ENCODE measurements around the gene PIP4K2C.
"Not testable (repeated sequence)": the region's sequence is repeated elsewhere in the genome, so short reads cannot be mapped to it uniquely, and the experiment has no call there.

The PIP4K2C gene

GRCh38 chr12:57551637-57552305 is 39.2 kb upstream of the PIP4K2C start:
- no peaks in the 10 kb centered on the region for H3K9me3 Mint-ChIP-seq

GRCh38 chr12:57552306-57552651 is 38.7 kb upstream of the PIP4K2C start:
- ATAC-seq (ENCODE audit: low read depth), result no peak
- no peak overlapping the region for H3K27ac Mint-ChIP-seq
- no peak for DNase-seq (ENCODE audit: low spot score in 2 of 2)
- no peaks in the 10 kb centered on the region for H3K9me3 Mint-ChIP-seq
- H3K4me1 Mint-ChIP-seq, result peaks cover 16% of the 10 kb centered on the region
- no peaks in the 10 kb centered on the region for H3K36me3 Mint-ChIP-seq
- H3K27me3 Mint-ChIP-seq, result peaks cover 4% of the 10 kb centered on the region
- no peak overlapping the region for H3K4me3 Mint-ChIP-seq

More at GRCh38 chr12:57551637-57552305, 39.2 kb upstream of the PIP4K2C start:
- H3K4me3 Mint-ChIP-seq, result no peak overlapping the region
- peaks cover 20% of the 10 kb centered on the region for H3K4me1 Mint-ChIP-seq
- no peaks in the 10 kb centered on the region for H3K36me3 Mint-ChIP-seq
- H3K27me3 Mint-ChIP-seq, result peaks cover 4% of the 10 kb centered on the region
- H3K27ac Mint-ChIP-seq, result no peak overlapping the region
- DNase-seq (ENCODE audit: low spot score in 2 of 2), result no peak
- ATAC-seq (ENCODE audit: low read depth), result no peak

DNA sequence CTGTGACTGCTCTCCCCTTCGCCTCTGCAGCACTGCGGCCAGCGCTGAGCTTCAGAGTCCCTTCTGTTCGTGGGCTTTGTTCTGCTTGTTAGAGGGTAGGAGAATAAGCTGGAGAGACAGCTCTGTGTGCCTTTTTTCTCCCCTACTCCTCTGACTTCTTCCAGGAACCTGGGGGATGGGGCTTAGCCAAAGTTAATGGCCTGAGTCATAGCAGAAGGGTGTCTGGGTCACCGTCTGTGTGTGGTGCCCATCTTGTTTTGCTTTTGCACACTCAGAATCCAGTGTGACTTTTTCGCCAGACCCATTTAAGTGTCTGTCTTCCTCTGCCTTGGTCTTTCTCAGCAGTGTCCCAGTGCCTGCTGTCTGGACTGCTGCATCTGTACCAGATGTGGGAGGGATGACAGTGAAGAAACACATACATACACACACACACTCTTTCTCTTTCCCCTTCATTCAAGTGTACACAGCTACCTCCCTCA is 38.1 kb upstream of the PIP4K2C start:
- H3K27me3 Mint-ChIP-seq, result peaks cover 4% of the 10 kb centered on the region
- no peak overlapping the region for H3K27ac Mint-ChIP-seq
- DNase-seq (ENCODE audit: low spot score in 2 of 2) (no peak), ATAC-seq (ENCODE audit: low read depth) (no peak)
- H3K9me3 Mint-ChIP-seq, result no peaks in the 10 kb centered on the region
- peaks cover 13% of the 10 kb centered on the region for H3K4me1 Mint-ChIP-seq
- no peaks in the 10 kb centered on the region for H3K36me3 Mint-ChIP-seq
- H3K4me3 Mint-ChIP-seq, result no peak overlapping the region

GRCh38 chr12:57553343-57554202 is 37.4 kb upstream of the PIP4K2C start:
- H3K27me3 Mint-ChIP-seq, result peaks cover 4% of the 10 kb centered on the region
- no peak overlapping the region for H3K4me3 Mint-ChIP-seq
- H3K4me1 Mint-ChIP-seq, result peaks cover 12% of the 10 kb centered on the region
- H3K36me3 Mint-ChIP-seq, result no peaks in the 10 kb centered on the region
- ATAC-seq (ENCODE audit: low read depth) (no peak), DNase-seq (ENCODE audit: low spot score in 2 of 2) (no peak)
- H3K27ac Mint-ChIP-seq, result no peak overlapping the region
- no peaks in the 10 kb centered on the region for H3K9me3 Mint-ChIP-seq

DNA sequence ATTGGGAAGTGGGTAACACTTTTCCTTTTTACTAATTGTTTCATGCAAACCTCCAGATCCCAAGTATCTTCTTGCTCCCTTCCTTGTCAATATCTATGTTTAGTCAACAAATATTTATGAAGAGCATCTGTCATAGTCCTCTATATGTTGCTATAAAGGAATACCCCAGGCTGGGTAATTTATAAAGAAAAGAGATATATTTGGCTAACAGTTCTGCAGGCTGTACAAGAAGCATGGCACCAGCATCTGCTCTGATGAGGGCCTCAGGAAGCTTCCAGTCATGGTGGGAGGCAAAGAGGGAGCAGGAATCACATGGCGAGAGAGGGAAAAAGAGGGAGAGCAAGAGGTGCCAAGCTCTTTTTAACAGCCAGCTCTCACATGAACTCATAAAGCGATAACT is 36.5 kb upstream of the PIP4K2C start:
- peaks cover 7% of the 10 kb centered on the region for H3K4me1 Mint-ChIP-seq
- no peak for DNase-seq (ENCODE audit: low spot score in 2 of 2)

GRCh38 chr12:57554897-57555296 is 36.1 kb upstream of the PIP4K2C start:
- ATAC-seq (ENCODE audit: low read depth), result no peak
- H3K36me3 Mint-ChIP-seq, result no peaks in the 10 kb centered on the region
- peaks cover 4% of the 10 kb centered on the region for H3K4me1 Mint-ChIP-seq
- H3K9me3 Mint-ChIP-seq, result no peaks in the 10 kb centered on the region
- H3K27ac Mint-ChIP-seq, result no peak overlapping the region
- H3K27me3 Mint-ChIP-seq, result peaks cover 4% of the 10 kb centered on the region
- H3K4me3 Mint-ChIP-seq, result no peak overlapping the region
- no peak for DNase-seq (ENCODE audit: low spot score in 2 of 2)

More for the DNA sequence above, 36.5 kb upstream of the PIP4K2C start:
- ATAC-seq (ENCODE audit: low read depth), result no peak
- no peak overlapping the region for H3K27ac Mint-ChIP-seq
- H3K9me3 Mint-ChIP-seq, result no peaks in the 10 kb centered on the region
- H3K36me3 Mint-ChIP-seq, result no peaks in the 10 kb centered on the region
- H3K27me3 Mint-ChIP-seq, result peaks cover 4% of the 10 kb centered on the region
- H3K4me3 Mint-ChIP-seq, result no peak overlapping the region

DNA sequence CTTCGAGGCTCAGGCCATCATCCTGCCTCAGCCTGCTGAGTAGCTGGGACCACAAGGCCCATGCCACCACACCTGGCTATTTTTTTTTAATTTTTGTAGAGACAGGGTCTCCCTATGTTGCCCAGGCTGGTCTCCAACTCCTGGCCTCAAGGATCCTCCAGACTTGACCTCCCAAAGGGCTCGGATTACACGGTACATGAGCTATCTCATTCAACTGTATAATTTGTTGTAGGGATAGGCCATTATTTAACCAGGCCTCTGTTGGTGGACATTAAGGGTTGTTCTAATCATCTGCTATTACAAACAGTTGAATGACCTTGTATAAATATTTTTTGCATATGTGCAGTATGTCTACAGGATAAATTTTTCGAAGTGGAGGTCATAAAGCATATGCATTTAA is 32.1 kb upstream of the PIP4K2C start:
- Mint-ChIP-seq H3K27me3 (peaks cover 4% of the 10 kb centered on the region), H3K36me3 (no peaks in the 10 kb centered on the region), H3K4me3 (no peak overlapping the region), H3K4me1 (no peaks in the 10 kb centered on the region), H3K9me3 (no peaks in the 10 kb centered on the region), H3K27ac (no peak overlapping the region)
- DNase-seq (ENCODE audit: low spot score in 2 of 2) (no peak), ATAC-seq (ENCODE audit: low read depth) (no peak)

DNA sequence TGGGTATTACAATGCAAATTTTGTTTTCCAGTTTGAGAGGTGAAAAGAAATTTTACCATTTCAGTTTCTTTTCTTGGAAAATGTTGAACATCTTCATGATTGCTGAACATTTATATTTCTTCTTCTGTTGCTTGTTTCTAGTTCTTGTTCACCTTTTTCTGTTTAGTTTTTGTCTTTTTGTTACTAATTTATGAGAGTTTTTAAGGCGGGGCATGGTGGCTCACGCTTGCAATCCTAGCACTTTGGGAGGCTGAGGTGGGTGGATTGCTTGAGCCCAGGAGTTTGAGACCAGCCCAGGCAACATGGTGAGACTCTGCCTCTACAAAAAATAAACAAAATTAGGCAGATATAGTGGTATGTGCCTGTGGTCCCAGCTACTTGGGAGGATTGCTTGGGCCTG is 30.5 kb upstream of the PIP4K2C start:
- peaks cover 7% of the 10 kb centered on the region for H3K27me3 Mint-ChIP-seq
- H3K4me3 Mint-ChIP-seq, result no peak overlapping the region
- DNase-seq (ENCODE audit: low spot score in 2 of 2) (no peak), ATAC-seq (ENCODE audit: low read depth) (no peak)
- no peaks in the 10 kb centered on the region for H3K9me3 Mint-ChIP-seq
- no peak overlapping the region for H3K27ac Mint-ChIP-seq
- peaks cover 2% of the 10 kb centered on the region for H3K36me3 Mint-ChIP-seq
- no peaks in the 10 kb centered on the region for H3K4me1 Mint-ChIP-seq

- not testable (repeated sequence) for H3K36me3 Mint-ChIP-seq; DNase-seq (ENCODE audit: low spot score in 2 of 2); H3K4me3 Mint-ChIP-seq; H3K27me3 Mint-ChIP-seq; ATAC-seq (ENCODE audit: low read depth); H3K9me3 Mint-ChIP-seq; H3K4me1 Mint-ChIP-seq; H3K27ac Mint-ChIP-seq
These were observed 29.9 kb upstream of the PIP4K2C start for GRCh38 chr12:57561117-57561516.

DNA sequence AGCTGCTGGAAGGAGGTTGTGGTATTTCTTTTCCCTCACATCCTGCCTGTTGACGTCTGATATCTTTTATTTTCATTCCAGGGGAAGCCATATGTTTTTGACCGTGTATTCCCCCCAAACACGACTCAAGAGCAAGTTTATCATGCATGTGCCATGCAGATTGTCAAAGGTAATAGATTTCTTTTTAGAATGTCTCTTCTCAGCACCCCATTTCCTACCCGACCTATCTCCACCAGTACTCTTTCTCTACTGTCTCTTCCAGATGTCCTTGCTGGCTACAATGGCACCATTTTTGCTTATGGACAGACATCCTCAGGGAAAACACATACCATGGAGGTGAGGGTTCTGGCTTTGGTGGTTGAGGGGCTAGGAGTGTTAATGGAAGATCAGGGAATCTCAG is 27.6 kb upstream of the PIP4K2C start:
- ATAC-seq (ENCODE audit: low read depth) (no peak), DNase-seq (ENCODE audit: low spot score in 2 of 2) (no peak)
- no peaks in the 10 kb centered on the region for H3K9me3 Mint-ChIP-seq
- peaks cover 8% of the 10 kb centered on the region for H3K27me3 Mint-ChIP-seq
- peaks cover 2% of the 10 kb centered on the region for H3K36me3 Mint-ChIP-seq
- H3K4me1 Mint-ChIP-seq, result no peaks in the 10 kb centered on the region
- no peak overlapping the region for H3K27ac Mint-ChIP-seq
- H3K4me3 Mint-ChIP-seq, result no peak overlapping the region

GRCh38 chr12:57564178-57564740 is 26.7 kb upstream of the PIP4K2C start:
- no peak overlapping the region for H3K4me3 Mint-ChIP-seq
- H3K36me3 Mint-ChIP-seq, result peaks cover 2% of the 10 kb centered on the region
- ATAC-seq (ENCODE audit: low read depth) (no peak), DNase-seq (ENCODE audit: low spot score in 2 of 2) (no peak)
- peaks cover 8% of the 10 kb centered on the region for H3K27me3 Mint-ChIP-seq
- no peaks in the 10 kb centered on the region for H3K9me3 Mint-ChIP-seq
- H3K4me1 Mint-ChIP-seq, result no peaks in the 10 kb centered on the region
- H3K27ac Mint-ChIP-seq, result no peak overlapping the region

GRCh38 chr12:57568838-57569237 is 22.2 kb upstream of the PIP4K2C start:
- H3K9me3 Mint-ChIP-seq, result no peaks in the 10 kb centered on the region
- H3K27ac Mint-ChIP-seq, result no peak overlapping the region
- peaks cover 2% of the 10 kb centered on the region for H3K36me3 Mint-ChIP-seq
- H3K4me3 Mint-ChIP-seq, result no peak overlapping the region
- DNase-seq (ENCODE audit: low spot score in 2 of 2), result no peak
- H3K27me3 Mint-ChIP-seq, result peaks cover 4% of the 10 kb centered on the region
- H3K4me1 Mint-ChIP-seq, result no peaks in the 10 kb centered on the region
- ATAC-seq (ENCODE audit: low read depth), result no peak

GRCh38 chr12:57569858-57570257 is 21.1 kb upstream of the PIP4K2C start:
- Mint-ChIP-seq H3K4me3 (no peak overlapping the region), H3K4me1 (no peaks in the 10 kb centered on the region), H3K27me3 (peaks cover 2% of the 10 kb centered on the region), H3K27ac (no peak overlapping the region), H3K9me3 (no peaks in the 10 kb centered on the region), H3K36me3 (peaks cover under 1% of the 10 kb centered on the region)
- no peak for ATAC-seq (ENCODE audit: low read depth)
- no peak for DNase-seq (ENCODE audit: low spot score in 2 of 2)

- DNase-seq (ENCODE audit: low spot score in 2 of 2); H3K4me3 Mint-ChIP-seq; H3K4me1 Mint-ChIP-seq; H3K36me3 Mint-ChIP-seq; ATAC-seq (ENCODE audit: low read depth); H3K27me3 Mint-ChIP-seq; H3K27ac Mint-ChIP-seq; H3K9me3 Mint-ChIP-seq: not testable (repeated sequence)
These were observed 20.6 kb upstream of the PIP4K2C start for GRCh38 chr12:57570438-57570837.

Measured in memory B cell (primary cell).